ENCODE data around the gene COBLL1. TPM values are rescaled to one million over a fixed set of nuclear protein-coding genes. Genes with fewer than 3 reads are reported as not detected.

Gene COBLL1, protein sequence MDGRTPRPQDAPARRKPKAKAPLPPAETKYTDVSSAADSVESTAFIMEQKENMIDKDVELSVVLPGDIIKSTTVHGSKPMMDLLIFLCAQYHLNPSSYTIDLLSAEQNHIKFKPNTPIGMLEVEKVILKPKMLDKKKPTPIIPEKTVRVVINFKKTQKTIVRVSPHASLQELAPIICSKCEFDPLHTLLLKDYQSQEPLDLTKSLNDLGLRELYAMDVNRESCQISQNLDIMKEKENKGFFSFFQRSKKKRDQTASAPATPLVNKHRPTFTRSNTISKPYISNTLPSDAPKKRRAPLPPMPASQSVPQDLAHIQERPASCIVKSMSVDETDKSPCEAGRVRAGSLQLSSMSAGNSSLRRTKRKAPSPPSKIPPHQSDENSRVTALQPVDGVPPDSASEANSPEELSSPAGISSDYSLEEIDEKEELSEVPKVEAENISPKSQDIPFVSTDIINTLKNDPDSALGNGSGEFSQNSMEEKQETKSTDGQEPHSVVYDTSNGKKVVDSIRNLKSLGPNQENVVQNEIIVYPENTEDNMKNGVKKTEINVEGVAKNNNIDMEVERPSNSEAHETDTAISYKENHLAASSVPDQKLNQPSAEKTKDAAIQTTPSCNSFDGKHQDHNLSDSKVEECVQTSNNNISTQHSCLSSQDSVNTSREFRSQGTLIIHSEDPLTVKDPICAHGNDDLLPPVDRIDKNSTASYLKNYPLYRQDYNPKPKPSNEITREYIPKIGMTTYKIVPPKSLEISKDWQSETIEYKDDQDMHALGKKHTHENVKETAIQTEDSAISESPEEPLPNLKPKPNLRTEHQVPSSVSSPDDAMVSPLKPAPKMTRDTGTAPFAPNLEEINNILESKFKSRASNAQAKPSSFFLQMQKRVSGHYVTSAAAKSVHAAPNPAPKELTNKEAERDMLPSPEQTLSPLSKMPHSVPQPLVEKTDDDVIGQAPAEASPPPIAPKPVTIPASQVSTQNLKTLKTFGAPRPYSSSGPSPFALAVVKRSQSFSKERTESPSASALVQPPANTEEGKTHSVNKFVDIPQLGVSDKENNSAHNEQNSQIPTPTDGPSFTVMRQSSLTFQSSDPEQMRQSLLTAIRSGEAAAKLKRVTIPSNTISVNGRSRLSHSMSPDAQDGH
- polyA plus RNA-seq (2013, experiment 1 of 2): 2.4 TPM
- 3.6 TPM for polyA plus RNA-seq (2013, experiment 2 of 2)

DNA sequence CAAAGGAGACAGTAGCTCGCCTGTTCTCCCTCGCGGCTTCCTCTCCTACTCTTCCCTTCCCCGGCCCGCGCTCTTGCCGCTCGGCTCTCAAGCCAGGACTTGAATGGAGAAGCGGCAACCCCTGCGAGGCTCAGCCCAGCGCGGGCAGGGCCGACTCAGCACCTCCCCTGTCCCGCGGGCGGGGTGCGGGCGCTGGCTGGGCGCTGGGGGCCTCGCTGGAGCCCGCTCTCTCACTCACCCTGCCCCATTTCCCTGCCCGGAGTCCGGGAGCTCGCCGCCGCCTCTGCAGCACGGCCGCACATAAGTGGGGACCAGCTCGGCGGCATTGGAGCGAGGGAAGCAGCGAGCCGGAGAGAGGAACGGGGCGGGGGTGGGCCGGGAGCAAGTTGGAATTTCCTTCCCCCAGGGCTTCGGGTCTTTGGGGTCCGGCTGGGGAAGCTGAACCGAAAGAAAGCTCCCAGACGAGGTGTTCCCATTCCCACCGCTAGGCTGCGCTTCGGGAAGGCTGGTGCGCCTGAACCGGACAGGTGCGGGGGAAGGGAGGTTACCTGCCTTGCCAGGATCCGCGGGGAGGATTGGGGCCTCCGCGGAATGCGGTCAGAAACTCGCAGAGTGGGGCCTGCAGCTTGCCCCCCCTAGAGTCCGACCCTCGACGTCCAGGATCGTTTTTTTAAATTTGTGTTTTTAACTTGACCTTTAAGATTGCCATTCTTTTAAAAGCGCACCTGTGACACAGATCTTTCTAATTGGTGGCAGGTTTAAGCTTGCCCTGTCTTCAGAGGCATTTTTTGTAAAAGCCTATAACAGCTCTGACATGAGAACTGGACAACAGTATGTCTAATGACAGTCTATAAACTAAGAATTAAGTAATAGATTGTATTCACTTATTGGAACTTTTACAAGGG, at the start of gene COBLL1:
Gene COBLL1, minus strand, starts transcription at position 105 of the 905 bp plus-strand sequence. CDS start 627 bp downstream, outside the sequence.
- Histone ChIP-seq H3K4me1 (ENCODE audit: insufficient read depth, low read length) (peaks cover 7% of the 10 kb centered on the region; the same call in 1 of the 2 replicates), H3K27ac (ENCODE audit: low read depth, low read length) (peak within 1 kb of the TSS; percentile 68), H3K9me3 (ENCODE audit: insufficient read depth, low read depth, low read length) (no peaks in the 10 kb centered on the region), H3K36me3 (ENCODE audit: insufficient read depth, low read length) (no peaks in the 10 kb centered on the region), H3K27me3 (ENCODE audit: insufficient read depth, low read length) (peaks cover 33% of the 10 kb centered on the region), H3K4me3 (ENCODE audit: low read length) (peak within 1 kb of the TSS; percentile 83), H3K9ac (ENCODE audit: low read depth, low read length) (peak within 1 kb of the TSS; percentile 84)
- 1% methylated on average over 57 of the region's 57 CpGs for WGBS

DNA sequence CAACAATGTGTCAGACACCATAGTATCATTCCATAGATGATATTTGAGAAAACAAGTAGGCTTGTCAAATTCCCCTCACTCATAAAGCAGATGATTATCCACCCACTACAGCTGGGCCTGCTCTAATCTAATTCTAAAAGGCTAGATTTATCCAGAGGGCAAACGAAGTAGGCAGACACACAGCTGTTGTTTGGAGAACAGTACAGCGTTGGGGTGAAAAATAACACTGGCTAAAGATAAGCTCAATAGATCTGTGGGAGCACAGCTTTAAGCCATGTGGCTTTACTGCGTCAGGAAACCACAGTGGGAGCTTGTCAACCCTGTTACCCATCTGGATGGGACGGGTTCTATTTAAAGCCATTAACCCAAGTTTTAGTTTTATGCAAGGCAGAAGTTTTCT, 48.9 kb upstream of the COBLL1 start:
- Histone ChIP-seq H3K36me3 (ENCODE audit: insufficient read depth, low read length) (no peaks in the 10 kb centered on the region), H3K27ac (ENCODE audit: low read depth, low read length) (no peak overlapping the region), H3K9ac (ENCODE audit: low read depth, low read length) (no peak overlapping the region), H3K9me3 (ENCODE audit: insufficient read depth, low read depth, low read length) (no peaks in the 10 kb centered on the region), H3K4me1 (ENCODE audit: insufficient read depth, low read length) (no peaks in the 10 kb centered on the region), H3K4me3 (ENCODE audit: low read length) (no peak overlapping the region), H3K27me3 (ENCODE audit: insufficient read depth, low read length) (no peaks in the 10 kb centered on the region)
- WGBS: 68% methylated on average over 4 of the region's 4 CpGs

DNA sequence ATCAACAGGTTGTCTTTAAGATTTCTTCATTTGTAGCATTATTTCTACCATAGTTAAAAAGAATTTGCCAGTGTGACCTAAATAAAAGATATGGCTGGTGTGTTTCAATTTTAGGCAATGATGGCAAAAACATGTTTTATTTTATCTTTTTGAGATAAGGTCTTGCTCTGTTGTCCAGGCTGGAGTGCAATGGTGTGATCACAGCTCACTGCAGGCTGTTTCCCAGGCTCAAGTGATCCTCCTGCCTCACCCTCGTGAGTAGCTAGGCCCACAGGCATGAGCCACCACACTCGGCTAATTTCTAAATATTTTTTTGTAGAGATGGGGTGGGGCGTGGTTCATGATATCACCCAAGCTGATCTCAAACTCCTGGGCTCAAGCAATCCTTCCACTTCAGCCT, 47.0 kb upstream of the COBLL1 start:
- no peaks in the 10 kb centered on the region for H3K36me3 ChIP-seq (ENCODE audit: insufficient read depth, low read length)
- 93% methylated on average over 3 of the region's 3 CpGs for WGBS
- H3K9ac ChIP-seq (ENCODE audit: low read depth, low read length): no peak overlapping the region
- H3K4me3 ChIP-seq (ENCODE audit: low read length): no peak overlapping the region
- H3K9me3 ChIP-seq (ENCODE audit: insufficient read depth, low read depth, low read length): no peaks in the 10 kb centered on the region
- no peaks in the 10 kb centered on the region for H3K27me3 ChIP-seq (ENCODE audit: insufficient read depth, low read length)
- H3K27ac ChIP-seq (ENCODE audit: low read depth, low read length): no peak overlapping the region
- no peaks in the 10 kb centered on the region for H3K4me1 ChIP-seq (ENCODE audit: insufficient read depth, low read length)

DNA sequence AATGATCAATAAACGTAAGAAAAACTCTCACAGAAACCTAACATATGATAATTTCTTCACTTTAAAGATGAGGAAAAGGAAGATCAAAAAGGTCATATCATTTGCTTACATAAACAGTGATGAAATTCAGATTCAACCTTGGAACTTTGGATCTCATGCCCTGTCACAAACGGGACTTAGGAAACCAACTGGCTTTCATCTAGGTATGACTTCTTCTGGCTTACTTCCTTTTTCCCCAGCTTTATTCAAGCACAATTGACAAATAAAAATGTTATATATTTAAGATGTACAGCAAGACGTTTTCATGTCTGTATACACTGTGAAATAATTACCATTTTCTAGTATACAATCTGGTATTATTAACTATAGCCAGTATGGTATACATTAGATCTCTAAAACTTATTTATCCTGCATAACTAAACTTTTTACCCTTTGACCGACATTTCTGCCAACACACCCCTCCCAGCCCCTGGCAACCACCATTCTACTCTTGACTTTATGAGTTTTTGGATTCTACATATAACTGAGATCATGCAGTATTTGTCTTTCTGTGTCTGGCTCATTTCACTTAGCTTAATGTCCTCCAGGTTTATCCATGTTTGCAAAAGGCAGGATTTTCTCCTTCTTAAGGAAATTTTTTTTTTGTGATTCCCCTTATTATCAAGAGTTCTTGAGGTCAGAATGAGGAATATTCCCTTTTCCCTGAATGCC, 46.0 kb upstream of the COBLL1 start:
- no peak overlapping the region for H3K9ac ChIP-seq (ENCODE audit: low read depth, low read length)
- H3K9me3 ChIP-seq (ENCODE audit: insufficient read depth, low read depth, low read length): no peaks in the 10 kb centered on the region
- H3K27me3 ChIP-seq (ENCODE audit: insufficient read depth, low read length): no peaks in the 10 kb centered on the region
- 89% methylated on average over 2 of the region's 4 CpGs for WGBS
- no peaks in the 10 kb centered on the region for H3K4me1 ChIP-seq (ENCODE audit: insufficient read depth, low read length)
- no peak overlapping the region for H3K4me3 ChIP-seq (ENCODE audit: low read length)
- no peaks in the 10 kb centered on the region for H3K36me3 ChIP-seq (ENCODE audit: insufficient read depth, low read length)
- H3K27ac ChIP-seq (ENCODE audit: low read depth, low read length): no peak overlapping the region

DNA sequence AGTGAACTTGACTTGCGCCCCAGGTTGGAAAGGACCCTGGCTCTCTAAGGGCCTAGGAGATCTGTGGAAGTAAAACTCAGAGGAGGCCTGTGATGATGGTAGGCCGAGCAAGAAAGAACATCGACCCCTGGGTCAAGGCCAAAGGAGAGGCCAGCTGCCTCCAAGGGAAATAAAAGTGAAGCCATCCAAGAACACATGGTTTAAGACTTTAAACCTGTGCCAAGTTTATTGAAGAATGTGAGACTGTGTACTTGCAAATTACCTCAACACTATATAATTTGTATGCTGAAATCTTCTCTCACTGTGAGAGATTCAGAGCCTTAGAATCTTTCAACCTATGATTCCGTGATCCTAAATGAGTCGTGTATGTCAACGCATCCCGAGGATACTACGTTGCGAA, 40.7 kb upstream of the COBLL1 start:
- H3K27me3 ChIP-seq (ENCODE audit: insufficient read depth, low read length): no peaks in the 10 kb centered on the region
- 0 out of 2 replicates have a peak, but pooled peaks cover 4% of the 10 kb centered on the region for H3K4me1 ChIP-seq (ENCODE audit: insufficient read depth, low read length)
- H3K4me3 ChIP-seq (ENCODE audit: low read length): no peak overlapping the region
- no peak overlapping the region for H3K27ac ChIP-seq (ENCODE audit: low read depth, low read length)
- no peaks in the 10 kb centered on the region for H3K9me3 ChIP-seq (ENCODE audit: insufficient read depth, low read depth, low read length)
- no peak overlapping the region for H3K9ac ChIP-seq (ENCODE audit: low read depth, low read length)
- H3K36me3 ChIP-seq (ENCODE audit: insufficient read depth, low read length): no peaks in the 10 kb centered on the region
- 93% methylated on average over 9 of the region's 9 CpGs for WGBS

DNA sequence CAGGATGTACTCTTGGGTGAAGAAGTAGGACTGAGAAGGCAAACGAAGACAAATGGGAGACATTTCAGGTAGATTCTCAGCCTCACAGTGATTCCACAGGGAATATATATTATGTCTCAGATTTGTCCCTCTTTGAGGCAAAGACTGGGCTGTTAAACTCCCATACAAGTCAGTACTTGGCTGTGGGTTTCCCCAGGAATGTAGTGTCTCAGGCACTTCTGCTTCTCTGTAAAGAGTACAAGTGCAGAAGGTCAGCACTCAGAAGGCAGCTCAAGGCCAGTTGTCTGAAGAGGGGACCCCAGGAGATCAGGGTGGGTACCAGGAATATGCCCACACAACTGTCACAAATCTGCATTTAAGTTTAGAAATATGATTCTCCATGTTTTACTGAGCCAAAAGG, 39.9 kb upstream of the COBLL1 start:
- no peak overlapping the region for H3K9ac ChIP-seq (ENCODE audit: low read depth, low read length)
- no peaks in the 10 kb centered on the region for H3K9me3 ChIP-seq (ENCODE audit: insufficient read depth, low read depth, low read length)
- H3K36me3 ChIP-seq (ENCODE audit: insufficient read depth, low read length): no peaks in the 10 kb centered on the region
- H3K4me1 ChIP-seq (ENCODE audit: insufficient read depth, low read length): 0 out of 2 replicates have a peak, but pooled peaks cover 4% of the 10 kb centered on the region
- no peak overlapping the region for H3K4me3 ChIP-seq (ENCODE audit: low read length)
- 96% methylated on average over 1 of the region's 1 CpG for WGBS
- H3K27ac ChIP-seq (ENCODE audit: low read depth, low read length): no peak overlapping the region
- no peaks in the 10 kb centered on the region for H3K27me3 ChIP-seq (ENCODE audit: insufficient read depth, low read length)

DNA sequence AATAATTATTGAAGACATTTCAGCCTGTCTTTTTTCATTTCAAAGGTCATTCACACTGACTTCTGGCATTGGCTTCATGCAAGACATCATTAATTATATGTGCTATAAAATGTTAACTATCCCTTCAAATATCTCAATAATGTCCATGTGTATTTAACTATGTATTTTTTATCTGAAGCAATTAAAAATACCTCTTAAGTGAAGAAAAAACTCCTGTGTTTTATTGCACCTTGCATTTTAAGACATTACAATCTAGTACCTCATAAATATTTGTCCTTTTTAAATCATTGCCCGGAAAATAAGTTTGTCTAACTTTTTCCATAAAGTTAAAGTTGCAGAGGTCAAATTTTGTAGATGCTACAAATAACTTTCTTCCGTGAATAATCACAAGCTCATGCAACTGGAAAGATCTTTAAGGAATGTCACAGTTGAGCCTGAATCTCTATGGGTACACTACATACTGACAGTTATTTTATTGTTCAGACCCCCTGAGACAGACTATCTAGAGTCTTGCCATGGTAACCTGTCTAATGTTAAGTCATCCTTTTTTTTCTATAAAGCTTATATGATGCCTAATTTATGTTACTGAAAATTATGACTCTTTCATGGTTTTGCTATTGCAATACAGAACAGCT, 38.4 kb upstream of the COBLL1 start:
- no peak overlapping the region for H3K4me3 ChIP-seq (ENCODE audit: low read length)
- no peaks in the 10 kb centered on the region for H3K9me3 ChIP-seq (ENCODE audit: insufficient read depth, low read depth, low read length)
- no peaks in the 10 kb centered on the region for H3K36me3 ChIP-seq (ENCODE audit: insufficient read depth, low read length)
- no peaks in the 10 kb centered on the region for H3K27me3 ChIP-seq (ENCODE audit: insufficient read depth, low read length)
- no peak overlapping the region for H3K9ac ChIP-seq (ENCODE audit: low read depth, low read length)
- 0 out of 2 replicates have a peak, but pooled peaks cover 4% of the 10 kb centered on the region for H3K4me1 ChIP-seq (ENCODE audit: insufficient read depth, low read length)
- WGBS: 100% methylated on average over 2 of the region's 2 CpGs
- H3K27ac ChIP-seq (ENCODE audit: low read depth, low read length): no peak overlapping the region

DNA sequence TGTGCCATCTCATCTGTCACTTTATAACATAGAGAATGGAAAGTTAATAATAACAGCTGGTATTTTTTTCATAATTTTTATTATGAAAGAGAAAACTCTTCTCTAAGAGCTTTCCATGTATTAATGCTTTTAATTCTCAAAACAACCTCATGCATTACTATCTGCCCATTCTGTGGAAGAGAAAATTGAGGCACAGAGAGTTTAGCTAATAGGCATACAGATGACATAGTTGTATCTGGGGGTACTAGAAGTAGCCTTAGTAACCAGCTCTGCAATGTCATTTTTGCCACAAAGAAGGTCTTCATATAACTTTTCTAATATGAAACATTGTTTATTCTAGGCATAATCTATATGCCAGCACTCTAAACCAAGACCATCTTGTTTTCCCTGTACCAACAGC, 36.3 kb upstream of the COBLL1 start:
- Histone ChIP-seq H3K9me3 (ENCODE audit: insufficient read depth, low read depth, low read length) (no peaks in the 10 kb centered on the region), H3K4me1 (ENCODE audit: insufficient read depth, low read length) (0 out of 2 replicates have a peak, but pooled peaks cover 4% of the 10 kb centered on the region), H3K27ac (ENCODE audit: low read depth, low read length) (no peak overlapping the region), H3K4me3 (ENCODE audit: low read length) (no peak overlapping the region), H3K36me3 (ENCODE audit: insufficient read depth, low read length) (no peaks in the 10 kb centered on the region), H3K27me3 (ENCODE audit: insufficient read depth, low read length) (no peaks in the 10 kb centered on the region), H3K9ac (ENCODE audit: low read depth, low read length) (no peak overlapping the region)

DNA sequence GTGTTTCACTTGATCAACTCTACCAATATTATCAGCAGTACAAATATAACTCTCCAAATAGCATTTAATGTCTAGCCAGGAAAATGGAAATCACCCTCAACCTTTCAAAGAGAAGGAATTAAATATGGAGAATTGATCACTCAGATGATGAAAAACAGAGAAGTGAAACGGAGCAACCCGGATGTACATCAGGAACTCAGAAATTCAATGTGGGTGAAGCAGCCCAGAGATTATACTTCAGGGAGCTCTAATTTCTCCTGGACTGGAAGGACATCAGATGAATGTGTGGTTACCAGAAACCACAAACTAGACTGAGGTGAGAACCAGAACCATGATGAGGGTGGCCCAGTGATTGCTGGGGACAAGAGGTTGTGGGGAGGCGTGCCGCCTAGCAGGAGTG, 35.5 kb upstream of the COBLL1 start:
- H3K4me3 ChIP-seq (ENCODE audit: low read length): no peak overlapping the region
- no peaks in the 10 kb centered on the region for H3K27me3 ChIP-seq (ENCODE audit: insufficient read depth, low read length)
- no peaks in the 10 kb centered on the region for H3K9me3 ChIP-seq (ENCODE audit: insufficient read depth, low read depth, low read length)
- 96% methylated on average over 4 of the region's 4 CpGs for WGBS
- H3K27ac ChIP-seq (ENCODE audit: low read depth, low read length): no peak overlapping the region
- no peaks in the 10 kb centered on the region for H3K36me3 ChIP-seq (ENCODE audit: insufficient read depth, low read length)
- H3K4me1 ChIP-seq (ENCODE audit: insufficient read depth, low read length): 0 out of 2 replicates have a peak, but pooled peaks cover 4% of the 10 kb centered on the region
- no peak overlapping the region for H3K9ac ChIP-seq (ENCODE audit: low read depth, low read length)

Data from HUES64 (cell line).